Kasumi-1 (cell line): ENCODE results near the gene LRRC14B.
"Not testable (repeated sequence)": the region's sequence is repeated elsewhere in the genome, so short reads cannot be mapped to it uniquely, and the experiment has no call there.

Source experiments
- DNase-seq, 2 experiments: peaks; one replicate each; lab custom pipeline; 2025; lab: John Stamatoyannopoulos, UW

LRRC14B gene

GRCh38 chr5:241045-241669, 49.9 kb downstream of the LRRC14B start:
- not testable (repeated sequence) for DNase-seq

- not testable (repeated sequence) for DNase-seq
Measured at GRCh38 chr5:243683-244367, 52.5 kb downstream of the LRRC14B start.

- not testable (repeated sequence) for DNase-seq
Measured at GRCh38 chr5:245717-246116, 54.4 kb downstream of the LRRC14B start.
